M059J (cell line): ENCODE measurements around the gene THSD7B. TPM values are rescaled to one million over a fixed set of nuclear protein-coding genes. Genes with fewer than 3 reads are reported as not detected.
"Not testable (repeated sequence)": the region's sequence is repeated elsewhere in the genome, so short reads cannot be mapped to it uniquely, and the experiment has no call there.

ENCODE experiments used
- DNase-seq: peaks from one replicate; pipeline ENCODE4 v3.0.0-alpha.2; 2012; ENCODE audit warnings: low read depth
- total RNA-seq: library from RNA; depleted of rRNA; stranded (reverse); fragments of >200 nt; shearing (Covaris generic); gene quantifications from 2 replicates; pipeline ENCODE4 v1.2.3, GENCODE V29; 2014

Gene THSD7B
- total RNA-seq, 1 experiment from 2014 or later, result 0.05 TPM

DNA sequence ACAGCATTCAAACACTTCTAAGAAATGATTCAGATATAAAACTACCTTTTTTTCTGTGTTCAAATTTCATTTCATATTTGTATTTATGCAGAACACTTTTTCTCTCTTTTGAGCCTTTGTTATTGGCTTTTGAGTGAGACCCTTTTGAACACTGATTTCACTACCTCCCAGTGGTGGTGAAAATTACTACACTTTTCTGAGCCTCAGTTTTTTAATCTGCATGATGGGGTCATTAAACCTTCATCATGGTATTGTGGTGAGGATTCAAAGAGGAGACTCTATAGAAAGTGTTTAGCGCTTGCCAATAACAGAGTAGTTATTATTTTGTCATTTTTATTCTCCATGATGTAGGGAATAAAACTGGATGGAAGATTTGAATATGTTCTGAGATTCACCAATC, 169.8 kb downstream of the THSD7B start:
- no peak for DNase-seq

DNA sequence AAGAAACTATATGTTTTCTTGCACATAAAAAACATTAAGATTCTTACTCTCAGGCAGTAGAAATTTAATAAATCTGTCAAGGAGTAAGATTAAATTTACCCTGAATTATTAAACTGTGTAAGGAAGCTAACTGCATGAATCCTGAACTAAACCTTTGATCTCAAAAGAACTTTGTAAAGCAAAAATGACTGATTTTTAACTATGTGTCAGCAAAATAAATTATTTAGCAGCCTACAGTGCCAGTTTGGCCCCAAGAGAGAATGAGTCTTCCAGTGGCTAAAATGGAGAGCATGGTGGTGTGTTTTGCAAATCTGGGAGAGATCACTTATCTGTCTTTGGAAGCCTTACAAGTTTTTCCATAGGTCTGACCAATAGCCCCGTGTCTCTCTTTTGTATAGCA, 190.7 kb downstream of the THSD7B start:
- DNase-seq, result no peak

DNA sequence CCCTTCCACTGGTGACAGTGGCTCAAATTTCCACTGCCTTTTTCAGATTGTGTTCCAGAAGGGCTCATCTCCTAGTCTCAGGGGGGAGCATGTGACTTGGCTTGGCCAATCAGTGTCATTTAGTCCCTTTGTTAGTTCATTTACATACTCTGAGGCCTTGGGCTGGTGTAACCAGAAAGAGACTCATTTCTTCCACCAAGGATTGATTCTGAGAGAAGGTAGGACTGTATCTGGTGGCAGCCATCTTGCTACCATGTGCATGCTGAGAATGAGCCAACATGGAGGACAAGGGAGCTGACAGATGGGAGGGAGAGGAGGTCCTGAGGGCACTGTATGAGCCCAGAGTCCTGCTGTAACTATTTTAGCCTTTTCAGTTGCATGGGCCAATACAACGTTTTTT, 191.7 kb downstream of the THSD7B start:
- peak; percentile 1 for DNase-seq

DNA sequence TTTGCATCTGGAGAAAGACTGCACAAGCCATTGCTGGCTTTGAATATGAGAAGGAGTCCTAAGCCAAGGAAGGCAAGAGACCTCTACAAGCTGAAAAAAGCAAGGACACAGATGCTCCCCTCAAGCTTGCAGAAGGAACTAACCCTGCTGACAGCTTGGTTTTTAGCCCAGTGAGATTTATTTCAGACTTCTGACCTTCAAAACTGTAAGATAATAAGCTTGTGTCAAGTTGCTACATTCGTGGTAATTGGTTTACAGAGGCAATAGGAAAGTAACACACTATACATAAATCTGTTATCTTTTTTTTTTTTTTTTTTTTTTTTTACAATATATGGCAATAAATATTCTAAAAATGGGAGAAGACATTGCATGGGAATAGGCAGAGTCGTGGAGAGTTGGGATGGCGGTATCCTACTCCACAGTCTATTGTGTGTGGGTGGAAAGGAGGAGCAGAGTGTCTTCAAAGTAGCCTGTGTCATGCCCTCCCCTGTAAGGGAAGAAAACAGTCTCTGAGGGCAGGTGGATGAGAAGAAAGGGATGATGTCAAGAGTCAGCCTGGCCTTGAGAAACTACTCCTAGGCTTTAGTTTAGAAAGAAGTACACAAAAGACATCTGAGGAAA, 196.9 kb downstream of the THSD7B start:
- DNase-seq, result no peak

DNA sequence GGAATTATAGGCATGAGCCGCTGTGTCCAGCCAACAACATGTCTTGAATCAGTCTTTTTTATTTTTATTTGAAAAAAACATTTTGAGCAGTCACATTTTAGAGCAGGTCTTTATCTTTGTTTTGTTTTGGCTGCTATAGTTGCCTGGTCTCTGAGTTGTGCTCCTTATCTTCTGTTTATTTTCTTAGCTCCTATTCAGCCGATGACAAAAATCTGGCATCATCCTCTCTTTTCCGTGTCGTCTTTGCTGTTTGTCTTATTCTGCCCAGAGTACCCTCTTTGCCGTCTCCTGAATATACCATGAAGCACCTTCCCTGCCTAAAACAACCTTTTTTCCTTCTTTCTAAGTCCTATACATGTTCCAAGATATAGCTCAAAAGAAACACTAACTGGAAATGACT, 201.1 kb downstream of the THSD7B start:
- no peak for DNase-seq

DNA sequence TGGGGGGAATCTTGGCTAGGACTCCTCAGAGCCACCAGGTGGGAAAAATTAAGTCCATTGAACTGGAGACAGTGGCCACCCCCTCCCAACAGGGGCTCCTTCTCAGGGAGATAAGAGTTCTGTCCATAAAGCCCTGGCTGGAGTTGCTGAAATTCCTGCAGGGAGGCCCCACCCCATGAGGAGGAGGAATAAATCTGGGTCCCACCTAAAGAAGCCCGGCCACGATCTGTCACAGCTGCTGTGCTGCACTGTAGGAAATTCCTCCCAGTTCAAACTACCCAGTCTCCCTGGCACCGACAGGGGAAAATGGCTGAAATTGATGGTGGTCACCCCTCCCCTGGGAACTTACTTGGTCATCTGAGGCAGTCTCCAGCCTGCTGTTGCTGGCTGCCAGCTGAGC, 215.0 kb downstream of the THSD7B start:
- DNase-seq, result no peak

DNA sequence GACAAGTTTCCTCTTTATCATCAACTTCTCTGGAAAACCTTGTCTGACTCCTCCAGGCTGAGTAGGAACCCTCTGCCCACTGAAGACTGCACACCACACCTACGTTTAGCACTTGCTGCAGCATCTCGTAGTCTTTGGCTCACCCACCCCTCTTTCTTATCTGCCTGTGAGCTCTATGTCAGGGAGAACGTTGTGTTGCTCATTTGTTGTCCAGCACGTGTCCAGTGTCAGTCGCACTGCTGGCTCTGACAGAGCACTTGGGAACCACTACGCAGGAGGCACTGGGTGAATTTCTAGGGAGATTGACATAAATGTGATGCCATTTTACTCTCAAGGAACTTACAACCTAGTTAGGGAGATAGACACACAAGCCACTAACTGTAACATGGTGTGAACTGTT, 216.3 kb downstream of the THSD7B start:
- DNase-seq, result not testable (repeated sequence)

DNA sequence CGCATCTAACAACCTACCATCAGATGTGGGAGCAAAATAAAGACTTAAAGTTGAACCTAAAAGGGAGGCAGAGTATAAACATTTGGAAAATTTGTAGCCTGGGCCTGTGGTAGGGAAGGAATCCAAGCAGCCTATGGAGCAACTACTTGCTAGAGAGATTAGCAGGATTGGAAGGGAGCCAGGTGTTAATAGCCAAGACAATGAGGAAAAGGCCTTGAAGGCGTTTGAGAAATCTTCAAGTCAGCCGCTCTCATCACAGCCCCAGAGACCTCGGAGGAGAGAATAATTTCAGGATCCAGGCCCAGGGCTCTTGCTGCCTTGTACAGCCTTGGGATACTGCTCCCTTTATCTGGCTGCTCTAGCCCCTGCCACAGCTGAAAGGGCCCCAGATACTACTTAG, 219.7 kb downstream of the THSD7B start:
- no peak for DNase-seq

DNA sequence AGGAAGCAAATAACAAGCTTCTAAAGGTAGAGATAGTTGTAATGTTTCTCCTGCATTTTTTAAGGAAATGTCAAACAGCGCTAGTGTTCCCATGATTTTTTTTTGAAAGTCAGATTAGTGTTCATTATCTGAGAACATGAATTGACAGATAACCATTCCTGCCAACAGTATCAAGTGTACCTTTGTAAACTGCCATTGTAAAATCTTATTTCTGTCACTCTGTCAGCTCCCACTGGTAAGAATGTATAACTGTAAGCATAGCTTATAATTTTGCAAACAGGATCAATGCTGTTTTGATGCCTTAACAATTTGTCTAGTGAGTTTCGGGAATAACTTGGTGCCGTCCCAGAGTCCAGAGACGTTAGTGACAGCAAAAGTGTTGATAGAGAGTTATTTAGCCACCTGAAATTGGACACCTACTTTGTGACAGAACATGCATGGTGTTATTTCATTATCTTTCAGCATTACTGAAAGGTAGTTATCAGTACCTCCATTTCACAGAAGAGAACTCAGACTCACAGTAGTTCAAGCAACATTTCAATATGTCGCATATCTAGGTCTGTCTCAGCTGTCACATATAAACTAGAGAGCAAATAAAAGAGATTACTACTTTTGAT, 221.4 kb downstream of the THSD7B start:
- no peak for DNase-seq

DNA sequence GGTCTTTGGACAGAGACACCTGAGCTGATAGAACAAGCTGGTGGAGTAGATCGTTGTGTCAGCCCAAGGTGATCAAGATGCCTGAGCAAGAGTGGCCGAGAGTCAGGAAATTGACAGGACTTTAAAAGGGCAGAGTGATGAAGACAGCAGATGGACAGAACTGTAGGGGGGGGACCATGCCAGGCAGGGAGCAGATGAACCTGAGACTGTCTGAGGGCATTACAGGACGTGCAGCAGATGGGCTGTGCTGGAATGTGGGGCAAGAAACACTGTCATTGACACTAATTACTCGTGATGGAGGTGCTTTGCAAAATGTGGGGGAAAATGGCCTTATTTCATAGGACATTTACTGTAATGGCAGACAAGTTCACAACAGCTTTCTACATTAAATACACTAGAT, 225.0 kb downstream of the THSD7B start:
- no peak for DNase-seq

DNA sequence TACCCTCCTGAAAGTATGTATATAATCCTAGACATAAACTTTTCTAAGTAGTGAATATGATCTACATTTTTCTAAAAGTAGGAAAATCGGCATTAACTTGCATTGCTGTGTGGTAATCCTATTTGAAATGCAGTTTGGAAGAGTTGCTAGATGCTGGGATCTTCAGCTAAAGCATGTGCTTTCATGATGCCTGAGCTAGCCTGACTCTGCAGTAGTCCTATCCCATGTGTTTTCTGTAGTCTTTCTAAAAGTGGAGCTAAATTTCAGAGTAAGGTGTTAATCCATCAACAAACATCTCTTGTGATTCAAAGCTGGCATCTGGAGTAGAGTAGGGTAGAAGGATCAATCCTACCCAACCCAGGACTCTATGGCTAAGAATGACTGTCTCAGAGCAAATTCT, 229.4 kb downstream of the THSD7B start:
- no peak for DNase-seq

DNA sequence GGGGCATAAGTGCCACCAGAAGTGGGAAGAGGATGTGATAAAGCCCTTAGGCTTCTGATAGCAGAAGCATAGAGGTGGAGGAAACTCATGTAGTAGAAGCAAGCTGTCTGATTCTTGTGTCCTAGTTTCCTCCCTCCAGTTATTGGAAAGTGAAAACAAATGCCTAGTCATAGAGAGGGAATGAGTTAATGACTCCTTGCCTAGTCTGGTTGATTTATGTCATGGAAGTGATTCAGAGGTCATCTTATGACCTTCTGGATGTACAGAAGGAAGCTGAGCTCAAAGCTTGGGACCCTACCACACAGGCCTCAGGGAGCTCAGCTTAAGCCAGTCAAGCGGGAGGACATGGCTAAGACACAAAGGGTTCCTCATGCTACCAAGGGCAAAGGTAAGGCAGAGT, 232.2 kb downstream of the THSD7B start:
- DNase-seq, result peak; percentile 9

DNA sequence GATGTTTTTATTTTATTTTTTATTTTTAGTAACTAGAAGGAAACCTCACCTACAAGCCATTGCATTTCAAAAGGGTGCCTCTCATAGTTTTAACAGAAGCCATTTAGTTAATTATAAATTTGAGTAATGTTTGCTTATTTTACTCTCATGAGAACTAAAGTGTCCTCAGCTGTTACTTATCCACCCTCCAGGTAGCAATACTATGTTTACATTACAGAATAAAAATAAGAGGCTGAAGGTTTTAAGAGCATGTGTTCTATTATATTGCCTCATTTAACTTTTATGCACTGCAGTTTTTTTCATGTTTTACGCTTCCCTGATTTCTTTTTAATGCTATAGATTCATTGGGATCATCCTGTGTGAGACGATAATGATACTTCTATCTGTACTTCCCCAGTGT, 235.5 kb downstream of the THSD7B start:
- DNase-seq, result no peak

DNA sequence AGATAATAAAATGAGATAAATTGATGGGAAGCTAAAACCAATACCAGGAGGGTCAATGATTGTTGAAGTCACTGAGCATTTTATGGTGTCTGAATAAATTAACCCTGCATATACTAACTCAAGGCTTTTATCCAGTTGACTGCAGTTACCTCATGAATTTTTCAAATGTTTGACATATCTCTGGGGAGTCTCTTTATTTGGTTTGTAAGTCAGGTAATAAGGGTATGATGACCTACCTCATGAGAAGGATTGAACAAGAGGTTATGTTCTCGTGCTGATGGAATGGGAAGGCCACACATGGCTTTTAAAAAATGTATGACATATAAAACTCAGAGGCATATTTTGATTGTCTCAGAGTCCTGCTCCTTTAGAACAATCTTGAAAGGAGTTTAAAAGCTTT, 237.6 kb downstream of the THSD7B start:
- DNase-seq, result no peak

DNA sequence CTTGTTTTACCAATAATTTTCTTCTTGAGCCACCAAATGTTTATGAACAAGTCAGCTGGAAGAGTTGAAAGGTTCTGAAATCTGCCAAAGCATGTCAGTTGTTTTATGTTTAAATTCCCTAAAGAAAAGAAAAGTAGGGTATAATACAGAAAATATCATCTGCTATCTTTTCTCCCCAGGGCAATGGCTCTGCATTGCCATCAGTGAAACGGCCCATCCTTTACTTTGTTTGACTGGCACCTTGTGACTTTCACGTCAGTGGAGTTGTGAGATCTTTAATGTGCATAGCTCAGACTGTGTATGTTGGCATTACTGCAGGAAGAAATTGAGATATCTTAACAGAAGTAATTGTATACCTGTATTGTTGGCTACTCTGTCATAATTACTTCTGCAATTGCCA, 239.9 kb downstream of the THSD7B start:
- DNase-seq, result no peak

DNA sequence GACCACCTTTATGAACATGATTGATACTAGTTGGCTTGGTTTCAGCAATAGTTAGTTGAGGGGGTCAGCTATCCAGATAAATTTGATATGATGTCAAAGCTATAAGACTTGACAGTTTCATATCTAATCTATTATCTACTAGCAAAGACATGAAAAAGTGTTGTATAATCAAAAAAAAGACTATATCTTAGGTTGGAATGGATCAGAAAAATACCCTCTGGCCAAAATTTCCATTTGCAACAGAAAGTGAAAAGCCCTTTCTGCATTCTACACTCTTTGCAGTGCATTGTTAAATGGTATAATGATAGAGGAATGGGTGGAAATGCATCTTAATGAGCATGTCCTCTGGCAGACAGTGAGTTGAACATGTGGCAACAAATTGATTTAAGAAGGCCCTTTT, 242.6 kb downstream of the THSD7B start:
- DNase-seq, result no peak

DNA sequence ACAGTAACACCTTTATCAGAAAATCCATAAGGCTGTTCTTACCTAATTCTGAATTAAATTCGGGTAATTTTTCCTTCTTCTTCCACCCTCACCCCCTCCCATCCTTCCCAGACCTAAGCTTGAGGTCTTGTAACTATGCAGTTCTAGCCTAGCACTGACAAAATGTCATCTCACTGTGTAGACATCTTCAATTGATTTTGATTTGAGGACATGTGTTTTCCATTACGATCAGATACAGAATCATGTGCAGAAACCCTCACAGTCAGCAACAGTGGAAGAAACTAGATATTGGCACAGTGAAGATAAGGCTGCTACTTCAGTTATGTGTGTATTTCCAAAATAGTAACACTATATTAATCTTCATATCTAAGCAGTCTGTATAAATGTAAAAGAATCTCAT, 244.6 kb downstream of the THSD7B start:
- DNase-seq, result no peak

DNA sequence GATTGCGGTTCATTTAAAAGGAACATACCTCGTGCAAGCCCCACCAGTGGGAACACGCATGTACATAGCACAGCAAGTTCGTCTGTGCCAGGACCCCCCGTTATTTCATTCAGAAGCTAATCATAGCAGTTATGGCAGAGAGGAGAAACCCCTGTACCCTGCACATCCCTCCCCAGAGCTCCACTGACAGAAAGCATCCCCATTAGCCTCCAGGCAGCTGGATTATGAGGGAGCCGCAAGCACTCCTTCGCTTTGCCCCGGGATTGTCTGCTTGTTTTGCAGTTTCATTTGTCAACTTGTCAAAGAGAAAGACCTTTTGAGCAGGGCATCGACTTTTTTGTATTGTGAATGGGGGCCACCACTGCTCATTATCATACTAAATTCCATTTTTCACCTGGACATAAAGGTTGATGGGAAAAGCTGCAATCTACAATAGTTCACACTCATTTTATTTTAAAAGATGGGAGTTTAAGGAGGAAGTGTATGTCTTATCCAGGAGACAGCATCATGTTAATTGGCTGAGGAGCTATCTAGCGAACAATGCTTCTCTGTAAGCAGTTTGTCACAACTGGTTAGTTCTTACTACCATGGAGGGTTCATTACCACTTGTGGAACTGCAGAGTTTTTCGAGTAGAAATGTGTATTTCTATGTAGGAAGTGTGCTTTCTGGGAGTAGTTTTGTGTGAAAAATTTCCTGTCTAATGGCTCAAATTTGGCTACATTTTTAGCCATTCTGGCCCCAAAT, 255.3 kb downstream of the THSD7B start:
- DNase-seq, result no peak

DNA sequence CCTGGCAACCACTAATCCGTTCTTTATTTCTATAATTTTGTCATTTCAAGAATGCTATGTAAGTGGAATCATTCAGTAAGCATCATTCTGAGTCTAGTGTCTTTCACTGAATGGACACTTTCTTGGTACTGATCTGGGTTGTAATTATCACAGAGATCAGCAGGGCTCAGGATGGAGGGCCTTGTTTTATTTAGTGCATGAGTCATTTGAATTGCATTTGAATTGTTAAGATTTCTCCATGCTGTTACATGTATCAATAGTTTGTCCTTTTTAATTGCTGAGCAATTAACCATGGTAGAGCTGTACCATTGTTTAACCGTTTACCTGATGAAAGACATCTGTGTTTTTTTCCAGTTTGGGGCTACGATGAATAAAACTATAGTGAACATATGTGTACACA, 256.4 kb downstream of the THSD7B start:
- DNase-seq, result no peak

DNA sequence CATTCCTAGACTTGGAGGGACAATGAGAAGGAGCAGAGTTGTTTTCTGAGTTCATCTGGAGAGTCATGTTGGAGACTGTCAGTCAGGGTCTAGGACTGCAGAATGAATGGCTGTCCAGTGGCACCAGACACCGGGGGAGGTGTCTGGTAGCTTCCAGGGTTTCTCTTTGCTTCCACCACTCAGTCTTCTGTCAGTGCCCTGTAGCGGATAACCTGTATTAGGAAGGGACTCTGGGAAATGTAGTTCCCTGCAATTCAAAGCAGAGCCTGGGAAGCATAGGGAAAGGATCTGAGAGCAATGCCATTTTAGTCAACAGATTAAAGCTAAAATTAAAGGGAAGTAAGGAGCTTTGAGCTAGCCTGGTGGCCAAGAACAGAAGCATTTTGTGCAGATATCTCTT, 257.9 kb downstream of the THSD7B start:
- DNase-seq, result no peak

DNA sequence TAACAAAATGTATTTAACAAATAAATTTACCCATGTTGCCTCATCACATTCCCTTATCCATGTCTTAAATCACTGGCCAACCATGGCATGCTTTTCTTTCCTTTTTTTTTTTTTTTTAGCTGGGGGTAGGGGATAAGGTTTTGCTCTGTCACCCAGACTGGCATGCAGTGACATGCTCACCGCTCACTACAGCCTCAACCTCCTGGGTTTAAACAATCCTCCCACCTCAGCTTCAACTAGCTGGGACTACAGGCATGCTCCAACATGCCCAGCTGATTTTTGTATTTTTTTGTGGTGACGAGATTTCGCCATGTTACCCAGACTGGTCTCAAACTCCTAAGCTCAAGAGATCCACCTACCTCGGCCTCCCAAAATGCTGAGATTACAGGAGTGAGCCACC, 266.4 kb downstream of the THSD7B start:
- DNase-seq, result no peak

DNA sequence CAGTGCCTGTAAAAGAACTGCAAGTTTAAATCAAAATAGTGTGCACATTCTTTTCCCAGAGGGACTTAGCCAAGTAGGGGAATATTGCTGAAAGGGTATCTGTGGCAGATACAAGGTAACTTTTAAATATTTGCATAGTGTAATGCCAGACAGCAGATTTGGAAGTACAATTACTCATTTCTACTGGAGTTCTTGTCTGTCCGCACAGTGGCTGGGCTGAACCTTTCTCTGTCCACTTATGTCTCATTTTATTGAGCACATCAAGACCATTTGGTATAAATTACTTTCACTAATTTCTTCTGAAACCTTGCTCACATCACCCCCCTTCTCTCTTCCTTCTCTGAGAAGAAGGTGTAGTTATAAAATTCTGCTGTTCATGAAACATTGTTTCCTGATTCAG, 271.3 kb downstream of the THSD7B start:
- DNase-seq, result no peak

DNA sequence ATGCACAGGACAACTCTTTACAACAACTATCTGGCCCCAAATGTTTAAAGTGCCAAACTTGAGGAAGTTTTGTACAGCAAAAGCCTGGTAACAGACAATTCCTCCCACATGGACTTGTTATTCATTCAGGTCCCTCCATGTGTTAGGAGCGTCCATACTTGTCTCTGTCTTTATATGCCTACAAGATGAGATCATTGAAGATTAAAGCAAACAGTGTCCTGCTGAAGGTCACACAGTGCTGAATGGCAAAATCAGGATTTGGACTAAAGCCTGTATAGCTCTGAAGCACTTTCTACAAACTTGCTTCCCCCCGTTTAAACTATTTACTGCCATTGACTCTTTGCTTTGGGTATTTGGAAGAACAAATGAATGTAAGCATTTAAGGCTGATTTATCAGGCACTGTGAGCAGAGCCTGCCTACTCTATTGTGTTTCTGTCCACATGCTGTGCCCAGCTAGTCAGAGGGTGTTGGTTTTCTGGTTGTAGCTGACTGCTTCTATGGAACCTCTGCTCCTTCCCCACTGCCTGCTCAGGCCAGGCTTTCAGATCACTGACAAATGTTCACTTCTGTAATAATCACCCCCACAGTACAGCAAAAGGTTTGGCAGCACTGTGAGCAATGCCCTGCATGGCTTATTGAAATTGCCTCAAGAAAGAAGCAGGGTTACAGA, 274.3 kb downstream of the THSD7B start:
- DNase-seq, result no peak
